ENCODE results near the gene IRF7.
A peak's percentile ranks its signal among the peaks of the same experiment; 100 is the strongest.

Gene IRF7

GRCh38 chr11:607971-608659 lies 7.6 kb downstream of the IRF7 start:
- DNase-seq (ENCODE audit: low read depth) = no peak

- DNase-seq (ENCODE audit: low read depth) = no peak
Observed at GRCh38 chr11:607020-607780, 8.6 kb downstream of the IRF7 start.

- no peak for DNase-seq (ENCODE audit: low read depth)
Observed at GRCh38 chr11:606245-606644, 9.5 kb downstream of the IRF7 start.

GRCh38 chr11:605286-606129 lies 10.2 kb downstream of the IRF7 start:
- no peak for DNase-seq (ENCODE audit: low read depth)

GRCh38 chr11:603154-603553 lies 12.6 kb downstream of the IRF7 start:
- no peak for DNase-seq (ENCODE audit: low read depth)

GRCh38 chr11:601573-602245 lies 14.0 kb downstream of the IRF7 start:
- no peak for DNase-seq (ENCODE audit: low read depth)

GRCh38 chr11:598005-598680 lies 17.6 kb downstream of the IRF7 start:
- DNase-seq (ENCODE audit: low read depth) = no peak

GRCh38 chr11:597166-597725 lies 18.5 kb downstream of the IRF7 start:
- DNase-seq (ENCODE audit: low read depth) = no peak

GRCh38 chr11:596374-596773 lies 19.4 kb downstream of the IRF7 start:
- no peak for DNase-seq (ENCODE audit: low read depth)

GRCh38 chr11:595400-595799 lies 20.4 kb downstream of the IRF7 start:
- DNase-seq (ENCODE audit: low read depth) = no peak

- no peak for DNase-seq (ENCODE audit: low read depth)
Observed at GRCh38 chr11:593347-593746, 22.4 kb downstream of the IRF7 start.

- no peak for DNase-seq (ENCODE audit: low read depth)
Observed at GRCh38 chr11:592918-593317, 22.8 kb downstream of the IRF7 start.

GRCh38 chr11:592501-592900 lies 23.2 kb downstream of the IRF7 start:
- DNase-seq (ENCODE audit: low read depth) = no peak

- DNase-seq (ENCODE audit: low read depth) = no peak
Observed at GRCh38 chr11:590997-591396, 24.8 kb downstream of the IRF7 start.

- DNase-seq (ENCODE audit: low read depth) = no peak
Observed at GRCh38 chr11:589798-590197, 26.0 kb downstream of the IRF7 start.

- DNase-seq (ENCODE audit: low read depth) = peak; percentile 45
Observed at GRCh38 chr11:587978-588380, 27.8 kb downstream of the IRF7 start.

- DNase-seq (ENCODE audit: low read depth) = no peak
Observed at GRCh38 chr11:587546-587945, 28.2 kb downstream of the IRF7 start.

GRCh38 chr11:586376-587316 lies 29.1 kb downstream of the IRF7 start:
- no peak for DNase-seq (ENCODE audit: low read depth)

- DNase-seq (ENCODE audit: low read depth) = no peak
Observed at GRCh38 chr11:584287-584686, 31.5 kb downstream of the IRF7 start.

GRCh38 chr11:581752-582151 lies 34.0 kb downstream of the IRF7 start:
- DNase-seq (ENCODE audit: low read depth) = no peak
